Heart right ventricle (tissue), 16 donors: ENCODE data around the gene HOXB2. TPM values are rescaled to one million over a fixed set of nuclear protein-coding genes. Genes with fewer than 3 reads are reported as not detected.

Source experiments
- ATAC-seq, 8 donors: fragments of 200-7000 bp; cut with Tn5 transposase; one replicate each; pipeline ENCODE4 v1.9.1; 2020; ENCODE audit warnings: mild to moderate bottlenecking in 8 of 8, moderate library complexity in 8 of 8, moderate number of reproducible peaks in 1 of 8
- DNase-seq, 2 donors: peaks; one replicate each; pipeline ENCODE4 v3.0.0-alpha.2; 2020
- H3K27ac ChIP-seq, 10 donors: fragments of 200-600 bp; sonication (generic) in 2 of 10; one replicate each; pipeline versions ENCODE4 v1.5.0 to v1.8.0; 2020 to 2022; ENCODE audit warnings: mild to moderate bottlenecking in 3 of 10
- H3K27me3 ChIP-seq, 7 donors: fragments of 200-600 bp; one replicate each; pipeline ENCODE4 v1.8.0; 2021 to 2022; ENCODE audit warnings: mild to moderate bottlenecking in 2 of 7
- H3K36me3 ChIP-seq, 9 donors: fragments of 200-600 bp; sonication (generic) in 1 of 9; one replicate each; pipeline versions ENCODE4 v1.5.0 to v1.8.0; 2020 to 2022; ENCODE audit warnings: mild to moderate bottlenecking in 2 of 9
- H3K4me1 ChIP-seq, 9 donors: fragments of 200-600 bp; sonication (generic) in 1 of 9; one replicate each; pipeline versions ENCODE4 v1.5.0 to v1.8.0; 2020 to 2022; ENCODE audit warnings: mild to moderate bottlenecking in 4 of 9
- H3K4me3 ChIP-seq, 10 donors: fragments of 200-600 bp; sonication (generic) in 2 of 10; one replicate each; pipeline versions ENCODE4 v1.5.0 to v1.8.0; 2020 to 2022; ENCODE audit warnings: mild to moderate bottlenecking in 7 of 10, moderate library complexity in 2 of 10
- H3K9me3 ChIP-seq, 11 donors: fragments of 200-600 bp in 10 of 11; sonication (generic) in 2 of 11; one replicate each; pipeline versions ENCODE4 v1.5.0 to v1.8.0; 2013 to 2022; ENCODE audit warnings: mild to moderate bottlenecking in 2 of 11, control low read depth in 1 of 11, moderate library complexity in 1 of 11
- CTCF ChIP-seq, 9 donors: fragments of 200-600 bp; sonication (generic) in 2 of 9; IDR thresholded peaks; one replicate each; pipeline versions ENCODE4 v1.5.0 to v1.8.0; 2021 to 2022; ENCODE audit warnings: antibody characterized with exemption in 9 of 9, mild to moderate bottlenecking in 5 of 9, moderate library complexity in 1 of 9
- WGBS, 2 donors: extraction: QIAGEN DNeasy Blood & Tissue Kit; methylation state at CpG; one replicate each; pipeline ENCODE4 v1.1.7; 2013; ENCODE audit warnings: inconsistent platforms in 1 of 2; 5-methylcytosine and 5-hydroxymethylcytosine counted together
- intact Hi-C, 10 donors: fragments of 100-400 bp; cut with DNase I; formaldehyde crosslinking; loops; one replicate each; pipeline versions ENCODE4 v1.11.1 to v1.14.2; 2022
- polyA plus RNA-seq, 2 donors: library from polyadenylated mRNA; stranded (reverse); fragments of 200-250 nt; gene quantifications; one replicate each; pipeline ENCODE4 v1.2.3, GENCODE V29; 2013
- total RNA-seq, 10 donors: library from RNA; stranded (reverse); fragmentation: NEBNext Ultra II Directional in 3 of 10; extraction: Animal tissue kit (Norgen Biotek cat#: 25700) in 3 of 10; gene quantifications; one replicate each; pipeline versions ENCODE4 v1.2.1 to v1.2.4, GENCODE V29; 2021 to 2023
- donor health status: Arrhythmogenic right ventricular cardiomyopathy.
- donor health status: ischemic (EF 13 %, LVEDD 7.1; RV severe dilation, severe dysfunction).
- donor health status: healthy with polysubstance abuse.
- donor health status: DM: no; HTN: yes; CAD: no.
- donor health status: DM: no; HTN: no; CAD: no.
- donor health status: ischemic (EF 25% LVEDD 6.9; RV normal size, moderate dysfunction).
- donor health status: ischemic (EF 25% LVEDD 5.7; RV mildly dilated, moderate dysfunction).
- donor health status: healthy.
- donor health status: DM: yes; HTN: yes; CAD: no.
- donor health status: Ischemic cardiomyopathy.
- donor health status: ischemic (EF 35%, LVEDD 5.7; RV mildly dilated, moderate dysfunction).
- donor health status: nonischemic (EF 11% LVEDD 7.7; RV severe dilation, severe dysfunction).
- donor health status: DM: yes; HTN: yes; CAD: no.
- donor health status: PGD.
- donor health status: ischemic (EF 29% LVEDD 5.4; RV normal size, mild dysfunction).
- donor health status: nonischemic (EF 23%, LVEDD 6.1; RV moderate dilation, normal function).

HOXB2 gene
- total and polyA plus RNA-seq, 12 donors = 0.47 to 7.9 (median 2.2) TPM

- intact Hi-C loops = no loop called here
- H3K27ac ChIP-seq = no peak overlapping the region
- peaks cover 0 to 36% (median 17%) of the 10 kb centered on the region in 9 donors for H3K4me1 ChIP-seq
- H3K27me3 ChIP-seq = peaks cover 26 to 100% (median 100%) of the 10 kb centered on the region in 7 donors
- WGBS, 2 donors = 27 to 36% methylated on average over 5 of the region's 5 CpGs
- no peak for DNase-seq
- no peaks in the 10 kb centered on the region for H3K36me3 ChIP-seq
- no peak for TF ChIP-seq CTCF (IDR thresholded peaks at IDR 0.05)
- H3K9me3 ChIP-seq = no peaks in the 10 kb centered on the region
- no peak for ATAC-seq
- H3K4me3 ChIP-seq = no peak overlapping the region
These were observed 42.6 kb upstream of the HOXB2 start for GRCh38 chr17:48587276-48588073.

GRCh38 chr17:48586355-48587258 lies 41.7 kb upstream of the HOXB2 start:
- peaks cover 0 to 39% (median 17%) of the 10 kb centered on the region in 9 donors for H3K4me1 ChIP-seq
- TF ChIP-seq CTCF (IDR thresholded peaks at IDR 0.05) = no peak
- ATAC-seq = no peak
- no peak for DNase-seq
- intact Hi-C loops = no loop called here
- no peaks in the 10 kb centered on the region for H3K9me3 ChIP-seq
- H3K27me3 ChIP-seq = peaks cover 27 to 100% (median 100%) of the 10 kb centered on the region in 7 donors
- H3K4me3 ChIP-seq = peak overlapping the region in 7 of 10 donors; percentile 47 to 69 (median 62)
- no peaks in the 10 kb centered on the region for H3K36me3 ChIP-seq
- peak overlapping the region in 5 of 10 donors; percentile 3 to 76 (median 64) for H3K27ac ChIP-seq
- WGBS, 2 donors = 18 to 21% methylated on average over 34 of the region's 34 CpGs

- Histone ChIP-seq H3K27ac (no peak overlapping the region), H3K9me3 (no peaks in the 10 kb centered on the region), H3K4me1 (peaks cover 0 to 45% (median 17%) of the 10 kb centered on the region in 9 donors), H3K27me3 (peaks cover 45 to 100% (median 100%) of the 10 kb centered on the region in 7 donors), H3K4me3 (no peak overlapping the region), H3K36me3 (no peaks in the 10 kb centered on the region)
- TF ChIP-seq CTCF (IDR thresholded peaks at IDR 0.05) = no peak
- no peak for ATAC-seq
- intact Hi-C loops = no loop called here
- 37 to 40% methylated on average over 2 of the region's 2 CpGs for WGBS, 2 donors
- DNase-seq = no peak
These were observed 39.4 kb upstream of the HOXB2 start for GRCh38 chr17:48584223-48584741.

GRCh38 chr17:48583708-48584222 lies 38.9 kb upstream of the HOXB2 start:
- Histone ChIP-seq H3K36me3 (no peaks in the 10 kb centered on the region), H3K9me3 (no peaks in the 10 kb centered on the region), H3K4me3 (no peak overlapping the region), H3K27me3 (peaks cover 49 to 100% (median 100%) of the 10 kb centered on the region in 7 donors), H3K4me1 (peaks cover 0 to 51% (median 17%) of the 10 kb centered on the region in 9 donors), H3K27ac (no peak overlapping the region)
- intact Hi-C loops = no loop called here
- no peak for TF ChIP-seq CTCF (IDR thresholded peaks at IDR 0.05)
- no peak for DNase-seq
- no peak for ATAC-seq
- WGBS, 2 donors = 58 to 60% methylated on average over 3 of the region's 3 CpGs
